Keratinocyte (primary cell): Measurements from ENCODE around the gene FILIP1. TPM values are rescaled to one million over a fixed set of nuclear protein-coding genes. Genes with fewer than 3 reads are reported as not detected.

Source experiments
- DNase-seq: peaks from one replicate; pipeline ENCODE4 v3.0.0-alpha.2; 2011; ENCODE audit warnings: low read depth, missing footprints, low spot score
- FAIRE-seq: peaks from 2 replicates; lab custom pipeline; 2011; peaks lifted over from hg19 to GRCh38; lab: Jason Lieb, UNC
- H2AFZ ChIP-seq: 2 replicates; pipeline ENCODE4 v1.6.0; 2012; ENCODE audit warnings: low read length, control low read depth, inconsistent platforms; ENCODE audit not compliant: control insufficient read depth
- H3K27ac ChIP-seq: 2 replicates; pipeline ENCODE4 v1.5.1; 2011; ENCODE audit warnings: low read length; ENCODE audit not compliant: control insufficient read depth, insufficient read depth
- H3K27me3 ChIP-seq: 3 replicates; pipeline ENCODE4 v1.6.0; 2011; ENCODE audit warnings: low read length; ENCODE audit not compliant: control insufficient read depth, insufficient read depth; ENCODE audit errors: extremely low read depth
- H3K36me3 ChIP-seq, 2 experiments: 2 replicates in 1 of 2; 3 replicates in 1 of 2; pipeline ENCODE4 v1.5.1; 2011; ENCODE audit warnings: low read length in 2 of 2, mild to moderate bottlenecking in 1 of 2; ENCODE audit not compliant: control insufficient read depth in 2 of 2, insufficient read depth in 2 of 2; ENCODE audit errors: extremely low read depth in 1 of 2
- H3K4me1 ChIP-seq: 3 replicates; pipeline ENCODE4 v1.5.1; 2011; ENCODE audit warnings: low read length; ENCODE audit not compliant: control insufficient read depth, insufficient read depth; ENCODE audit errors: extremely low read depth
- H3K4me2 ChIP-seq: 3 replicates; pipeline ENCODE4 v1.6.0; 2011; ENCODE audit warnings: low read depth, low read length; ENCODE audit not compliant: control insufficient read depth, insufficient read depth; ENCODE audit errors: extremely low read depth
- H3K4me3 ChIP-seq, 3 experiments: fragments of 200-600 bp in 1 of 3; sonication (generic) in 1 of 3; 2 replicates in 2 of 3; 3 replicates in 1 of 3; pipeline ENCODE4 v1.5.1; 2011 to 2016; ENCODE audit warnings: low read length in 3 of 3, mild to moderate bottlenecking in 3 of 3, control low read depth in 2 of 3, inconsistent platforms in 1 of 3, low read depth in 1 of 3, mixed read lengths in 1 of 3, mixed run types in 1 of 3, moderate library complexity in 1 of 3; ENCODE audit not compliant: control insufficient read depth in 2 of 3, insufficient read depth in 2 of 3; ENCODE audit errors: extremely low read depth in 1 of 3
- H3K79me2 ChIP-seq: 2 replicates; pipeline ENCODE4 v1.6.0; 2012; ENCODE audit warnings: low read length; ENCODE audit not compliant: control insufficient read depth, insufficient read depth
- H3K9ac ChIP-seq: 3 replicates; pipeline ENCODE4 v1.6.0; 2011; ENCODE audit warnings: low read length; ENCODE audit not compliant: control insufficient read depth, insufficient read depth; ENCODE audit errors: extremely low read depth
- H3K9me1 ChIP-seq: 3 replicates; pipeline ENCODE4 v1.6.0; 2011; ENCODE audit warnings: low read length; ENCODE audit not compliant: control insufficient read depth, insufficient read depth; ENCODE audit errors: extremely low read depth
- H3K9me3 ChIP-seq: 2 replicates; pipeline ENCODE4 v1.5.1; 2012; ENCODE audit warnings: low read depth, low read length; ENCODE audit not compliant: control insufficient read depth
- H4K20me1 ChIP-seq: 3 replicates; pipeline ENCODE4 v1.6.0; 2011; ENCODE audit warnings: low read length; ENCODE audit not compliant: control insufficient read depth, insufficient read depth; ENCODE audit errors: extremely low read depth
- EZH2 ChIP-seq: IDR thresholded peaks from one replicate; pipeline ENCODE4 v1.6.1; 2012; ENCODE audit warnings: inconsistent platforms, mild to moderate bottlenecking, low read length, moderate library complexity
- dilution Hi-C: fragments of 300-500 bp; cut with MboI; formaldehyde crosslinking; loops from one replicate; pipeline ENCODE4 v1.7.0; 2020; ENCODE audit warnings: low sequenced_read_pairs; ENCODE audit not compliant: extremely low pct_ligation_motif_present
- polyA plus RNA-seq, 5 experiments: library from polyadenylated mRNA; depleted of rRNA in 3 of 5; stranded (reverse) in 3 of 5; stranded (forward) in 1 of 5; unstranded in 1 of 5; fragments of >200 nt; gene quantifications; 1 replicate in 1 of 5; 2 replicates in 3 of 5; 3 replicates in 1 of 5; pipeline versions ENCODE4 v1.2.1 to v1.2.3, GENCODE V29; 2011 to 2012; ENCODE audit warnings: missing spikeins in 2 of 5, low read depth in 1 of 5, low replicate concordance in 1 of 5
- TF ChIP-seq, protein P1 (sequence below), 3 experiments: IDR thresholded peaks in 1 of 3; conservative IDR thresholded peaks in 1 of 3; optimal IDR thresholded peaks in 1 of 3; 2 replicates in 2 of 3; 3 replicates in 1 of 3; pipeline versions ENCODE3 to v1.5.1; 2011; ENCODE audit warnings: low read length in 3 of 3, mild to moderate bottlenecking in 3 of 3, moderate library complexity in 2 of 3, control low read depth in 1 of 3, inconsistent platforms in 1 of 3; ENCODE audit not compliant: insufficient read depth in 2 of 3; ENCODE audit errors: extremely low read depth in 1 of 3

FILIP1 gene
- polyA plus RNA-seq, 1 donor (not counting 4 experiments of a cell fraction or from before 2014, with no cell fraction given): 0.01 TPM

DNA sequence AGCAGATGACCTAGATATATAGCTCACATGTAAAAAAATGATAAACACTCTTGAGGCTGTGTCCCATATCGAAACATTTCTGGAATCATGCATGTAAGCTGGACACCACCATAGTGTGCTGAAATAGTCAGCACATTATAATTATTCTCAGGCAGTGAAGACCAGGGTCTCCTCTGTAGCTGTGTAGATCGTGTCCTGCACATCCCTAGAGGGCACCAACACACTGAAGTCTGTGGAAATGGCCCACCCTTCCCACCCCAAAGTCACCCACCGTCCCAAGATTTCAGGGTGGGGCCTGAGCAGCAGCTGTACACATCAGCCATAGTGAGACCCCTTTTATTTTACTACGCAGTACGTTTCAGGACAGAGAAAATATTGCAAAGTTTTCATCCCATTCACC is 188.0 kb downstream of the FILIP1 start:
- TF ChIP-seq, protein P1, sequence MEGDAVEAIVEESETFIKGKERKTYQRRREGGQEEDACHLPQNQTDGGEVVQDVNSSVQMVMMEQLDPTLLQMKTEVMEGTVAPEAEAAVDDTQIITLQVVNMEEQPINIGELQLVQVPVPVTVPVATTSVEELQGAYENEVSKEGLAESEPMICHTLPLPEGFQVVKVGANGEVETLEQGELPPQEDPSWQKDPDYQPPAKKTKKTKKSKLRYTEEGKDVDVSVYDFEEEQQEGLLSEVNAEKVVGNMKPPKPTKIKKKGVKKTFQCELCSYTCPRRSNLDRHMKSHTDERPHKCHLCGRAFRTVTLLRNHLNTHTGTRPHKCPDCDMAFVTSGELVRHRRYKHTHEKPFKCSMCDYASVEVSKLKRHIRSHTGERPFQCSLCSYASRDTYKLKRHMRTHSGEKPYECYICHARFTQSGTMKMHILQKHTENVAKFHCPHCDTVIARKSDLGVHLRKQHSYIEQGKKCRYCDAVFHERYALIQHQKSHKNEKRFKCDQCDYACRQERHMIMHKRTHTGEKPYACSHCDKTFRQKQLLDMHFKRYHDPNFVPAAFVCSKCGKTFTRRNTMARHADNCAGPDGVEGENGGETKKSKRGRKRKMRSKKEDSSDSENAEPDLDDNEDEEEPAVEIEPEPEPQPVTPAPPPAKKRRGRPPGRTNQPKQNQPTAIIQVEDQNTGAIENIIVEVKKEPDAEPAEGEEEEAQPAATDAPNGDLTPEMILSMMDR (optimal IDR thresholded peaks at IDR 0.05 in 1 of 3, IDR thresholded peaks at IDR 0.05 in 1 of 3, conservative IDR thresholded peaks at IDR 0.05 in 1 of 3; ENCODE audit: extremely low read depth in 1 of 3, insufficient read depth in 2 of 3, low read length in 3 of 3): no peak
- no peak for TF ChIP-seq EZH2
- Histone ChIP-seq H3K9ac (no peak overlapping the region), H3K4me1 (no peaks in the 10 kb centered on the region), H3K9me3 (no peaks in the 10 kb centered on the region), H4K20me1 (no peaks in the 10 kb centered on the region), H3K36me3 (no peaks in the 10 kb centered on the region), H3K79me2 (no peaks in the 10 kb centered on the region), H3K27me3 (no peaks in the 10 kb centered on the region), H3K9me1 (no peaks in the 10 kb centered on the region), H3K4me3 (no peak overlapping the region), H2AFZ (no peak overlapping the region), H3K4me2 (no peak overlapping the region), H3K27ac (no peak overlapping the region)
- dilution Hi-C loops: no loop called here
- no peak for FAIRE-seq
- DNase-seq: no peak

DNA sequence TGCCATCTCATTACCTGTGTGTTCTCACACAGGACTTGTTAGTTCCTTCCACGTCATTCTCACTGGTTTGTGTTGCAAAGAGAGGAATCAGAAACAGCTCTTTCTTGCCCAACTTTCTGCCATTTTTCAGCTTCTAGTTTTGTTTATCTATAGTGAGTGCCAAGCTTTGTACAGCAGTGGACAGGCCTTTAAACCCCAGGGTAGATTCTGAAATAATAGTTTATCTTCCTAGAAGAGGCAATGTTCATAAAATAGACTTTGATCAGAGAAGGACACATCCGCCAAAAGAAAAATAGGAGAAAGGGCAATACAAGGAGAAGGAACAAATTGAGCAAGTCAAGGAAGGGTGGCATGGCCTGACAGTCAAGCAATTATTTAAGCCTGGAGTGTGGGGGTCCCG is 191.3 kb downstream of the FILIP1 start:
- Histone ChIP-seq H2AFZ (no peak overlapping the region), H3K79me2 (no peaks in the 10 kb centered on the region)
- dilution Hi-C loops: no loop called here

More for the DNA sequence above, 191.3 kb downstream of the FILIP1 start:
- no peak for FAIRE-seq
- Histone ChIP-seq H3K4me2 (no peak overlapping the region), H3K36me3 (no peaks in the 10 kb centered on the region), H3K4me1 (no peaks in the 10 kb centered on the region), H3K27me3 (no peaks in the 10 kb centered on the region), H3K4me3 (no peak overlapping the region), H3K9me3 (no peaks in the 10 kb centered on the region), H3K9me1 (no peaks in the 10 kb centered on the region), H4K20me1 (no peaks in the 10 kb centered on the region), H3K9ac (no peak overlapping the region), H3K27ac (no peak overlapping the region)
- TF ChIP-seq, protein P1 (optimal IDR thresholded peaks at IDR 0.05 in 1 of 3, IDR thresholded peaks at IDR 0.05 in 1 of 3, conservative IDR thresholded peaks at IDR 0.05 in 1 of 3; ENCODE audit: extremely low read depth in 1 of 3, insufficient read depth in 2 of 3, low read length in 3 of 3): no peak
- no peak for TF ChIP-seq EZH2
- no peak for DNase-seq
